GM19455 (cell line): ENCODE results near the gene ABCA7.
A peak's percentile ranks its signal among the peaks of the same experiment; 100 is the strongest.
"Not testable (repeated sequence)": the region's sequence is repeated elsewhere in the genome, so short reads cannot be mapped to it uniquely, and the experiment has no call there.

ENCODE experiments used
- ATAC-seq: cut with Tn5 transposase; IDR thresholded peaks from one replicate; pipeline ENCODE4 v1.9.1; 2021; ENCODE audit not compliant: unreplicated experiment

ABCA7 gene

GRCh38 chr19:1104311-1105007 lies 64.6 kb downstream of the ABCA7 start:
- ATAC-seq, result peak; percentile 35

GRCh38 chr19:1105008-1105872 lies 65.3 kb downstream of the ABCA7 start:
- no peak for ATAC-seq

- ATAC-seq, result no peak
Measured at GRCh38 chr19:1105873-1106840, 66.2 kb downstream of the ABCA7 start.

- no peak for ATAC-seq
Measured at GRCh38 chr19:1106841-1107660, 67.1 kb downstream of the ABCA7 start.

GRCh38 chr19:1107661-1108261 lies 67.9 kb downstream of the ABCA7 start:
- ATAC-seq, result no peak

GRCh38 chr19:1108291-1109031 lies 68.6 kb downstream of the ABCA7 start:
- ATAC-seq, result no peak

GRCh38 chr19:1109032-1109551 lies 69.2 kb downstream of the ABCA7 start:
- ATAC-seq, result no peak

GRCh38 chr19:1109697-1110671 lies 70.1 kb downstream of the ABCA7 start:
- ATAC-seq, result no peak

- no peak for ATAC-seq
Measured at GRCh38 chr19:1110809-1111640, 71.1 kb downstream of the ABCA7 start.

GRCh38 chr19:1111641-1112267 lies 71.8 kb downstream of the ABCA7 start:
- no peak for ATAC-seq

- no peak for ATAC-seq
Measured at GRCh38 chr19:1112268-1113029, 72.5 kb downstream of the ABCA7 start.

GRCh38 chr19:1113030-1113985 lies 73.4 kb downstream of the ABCA7 start:
- ATAC-seq, result no peak

- ATAC-seq, result no peak
Measured at GRCh38 chr19:1113986-1114483, 74.1 kb downstream of the ABCA7 start.

GRCh38 chr19:1114728-1115127 lies 74.8 kb downstream of the ABCA7 start:
- not testable (repeated sequence) for ATAC-seq
